A673 (cell line): ENCODE data around the gene CNIH3. TPM values are rescaled to one million over a fixed set of nuclear protein-coding genes. Genes with fewer than 3 reads are reported as not detected.

ENCODE experiments used
- BruUV-seq: library from RNA; stranded (reverse); fragments of 400-500 nt; replicated peaks from 2 replicates; lab custom pipeline; 2021; lab: Mats Ljungman, UMichigan
- CTCF ChIA-PET: fragments of 300-600 bp; sonication (Branson Sonifier 250); formaldehyde crosslinking; loops from one replicate; lab custom pipeline; 2022; ENCODE audit warnings: antibody characterized with exemption; lab: Charles Lee
- POLR2A ChIA-PET: fragments of 300-600 bp; sonication (Branson Sonifier 250); formaldehyde crosslinking; loops from one replicate; lab custom pipeline; 2022; ENCODE audit warnings: antibody characterized with exemption; ENCODE audit not compliant: low non-redundant PET; lab: Charles Lee
- DNase-seq: peaks from one replicate; pipeline ENCODE4 v3.0.0-alpha.2; 2015; ENCODE audit warnings: low spot score
- H3K27ac ChIP-seq: fragments of 200-600 bp; sonication (generic); 2 replicates; pipeline ENCODE4 v1.5.1; 2016; ENCODE audit warnings: mixed run types, low read depth, mild to moderate bottlenecking, mixed read lengths, antibody characterized with exemption, low read length; ENCODE audit not compliant: poor library complexity, severe bottlenecking
- H3K27me3 ChIP-seq: fragments of 200-600 bp; sonication (generic); replicated peaks from 2 replicates; pipeline ENCODE4 v1.6.1; 2017; ENCODE audit warnings: mixed run types, low read depth, mild to moderate bottlenecking, mixed read lengths, antibody characterized with exemption, low read length; ENCODE audit not compliant: insufficient read depth, poor library complexity
- H3K36me3 ChIP-seq: fragments of 200-600 bp; sonication (generic); 2 replicates; pipeline ENCODE4 v1.6.1; 2016; ENCODE audit warnings: mixed run types, mild to moderate bottlenecking, mixed read lengths, antibody characterized with exemption, low read length; ENCODE audit not compliant: insufficient read depth, poor library complexity, severe bottlenecking
- H3K4me1 ChIP-seq: fragments of 200-600 bp; sonication (generic); 2 replicates; pipeline ENCODE4 v1.6.1; 2017; ENCODE audit warnings: mixed run types, mild to moderate bottlenecking, mixed read lengths, antibody characterized with exemption, low read length; ENCODE audit not compliant: insufficient read depth, poor library complexity, severe bottlenecking
- H3K4me3 ChIP-seq: fragments of 200-600 bp; sonication (generic); 2 replicates; pipeline ENCODE4 v1.5.1; 2016; ENCODE audit warnings: low read depth, mixed run types, mild to moderate bottlenecking, mixed read lengths, low read length; ENCODE audit not compliant: poor library complexity, severe bottlenecking
- H3K9me3 ChIP-seq: fragments of 200-600 bp; sonication (generic); 2 replicates; pipeline ENCODE4 v1.6.1; 2016; ENCODE audit warnings: mixed run types, low read depth, mild to moderate bottlenecking, mixed read lengths, antibody characterized with exemption, low read length; ENCODE audit not compliant: poor library complexity, severe bottlenecking
- EZH2 ChIP-seq: fragments of 200-600 bp; sonication (generic); IDR thresholded peaks from 2 replicates; pipeline ENCODE4 v1.6.1; 2017; ENCODE audit warnings: borderline replicate concordance, low read depth, mild to moderate bottlenecking, mixed read lengths, antibody characterized with exemption, low read length; ENCODE audit not compliant: poor library complexity, severe bottlenecking
- intact Hi-C: fragments of 100-400 bp; cut with micrococcal nuclease; formaldehyde crosslinking; loops from one replicate; pipeline ENCODE4 v1.10.0; 2022; ENCODE audit not compliant: unreplicated experiment
- total RNA-seq: library from RNA; stranded (reverse); gene quantifications from 2 replicates; pipeline ENCODE4 v1.2.3, GENCODE V29; 2021
- TF ChIP-seq, protein P1 (sequence below): fragments of 300-800, 200-600 bp; sonication (generic); conservative IDR thresholded peaks from 2 replicates; pipeline ENCODE4 v1.5.1; 2017; ENCODE audit warnings: low read depth, mild to moderate bottlenecking, antibody characterized with exemption, low read length, moderate library complexity, mixed read lengths

CNIH3 gene
- total RNA-seq, 1 experiment from 2014 or later, result 3.8 TPM

DNA sequence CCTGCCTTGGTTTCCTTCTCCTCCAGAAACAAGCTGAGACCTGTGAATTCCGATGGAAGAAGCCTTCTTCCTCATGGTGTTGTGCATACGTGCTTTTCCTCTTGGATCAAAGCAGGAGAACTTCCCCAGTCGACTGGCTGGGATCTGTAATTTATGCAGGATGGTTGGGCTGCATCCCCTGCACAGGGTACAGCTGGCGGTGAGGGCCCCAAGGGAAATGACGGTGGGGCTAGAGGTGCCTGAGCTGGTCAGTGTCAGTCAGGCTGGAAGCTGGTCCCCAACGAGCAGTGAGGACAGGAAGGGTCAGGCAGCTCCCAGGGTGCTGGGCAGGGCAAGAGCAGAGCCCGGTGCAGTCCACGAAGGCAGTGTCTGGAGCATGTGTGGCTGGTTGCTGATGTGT, 106.7 kb downstream of the CNIH3 start:
- no peak overlapping the region for H3K27ac ChIP-seq
- TF ChIP-seq, protein P1, sequence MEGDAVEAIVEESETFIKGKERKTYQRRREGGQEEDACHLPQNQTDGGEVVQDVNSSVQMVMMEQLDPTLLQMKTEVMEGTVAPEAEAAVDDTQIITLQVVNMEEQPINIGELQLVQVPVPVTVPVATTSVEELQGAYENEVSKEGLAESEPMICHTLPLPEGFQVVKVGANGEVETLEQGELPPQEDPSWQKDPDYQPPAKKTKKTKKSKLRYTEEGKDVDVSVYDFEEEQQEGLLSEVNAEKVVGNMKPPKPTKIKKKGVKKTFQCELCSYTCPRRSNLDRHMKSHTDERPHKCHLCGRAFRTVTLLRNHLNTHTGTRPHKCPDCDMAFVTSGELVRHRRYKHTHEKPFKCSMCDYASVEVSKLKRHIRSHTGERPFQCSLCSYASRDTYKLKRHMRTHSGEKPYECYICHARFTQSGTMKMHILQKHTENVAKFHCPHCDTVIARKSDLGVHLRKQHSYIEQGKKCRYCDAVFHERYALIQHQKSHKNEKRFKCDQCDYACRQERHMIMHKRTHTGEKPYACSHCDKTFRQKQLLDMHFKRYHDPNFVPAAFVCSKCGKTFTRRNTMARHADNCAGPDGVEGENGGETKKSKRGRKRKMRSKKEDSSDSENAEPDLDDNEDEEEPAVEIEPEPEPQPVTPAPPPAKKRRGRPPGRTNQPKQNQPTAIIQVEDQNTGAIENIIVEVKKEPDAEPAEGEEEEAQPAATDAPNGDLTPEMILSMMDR, result no peak
- no peak for TF ChIP-seq EZH2
- POLR2A ChIA-PET, result no interaction called here
- no peaks in the 10 kb centered on the region for H3K4me1 ChIP-seq
- CTCF ChIA-PET, result no interaction called here
- H3K27me3 ChIP-seq, result peaks cover 3% of the 10 kb centered on the region
- H3K9me3 ChIP-seq, result no peaks in the 10 kb centered on the region
- H3K36me3 ChIP-seq, result no peaks in the 10 kb centered on the region
- intact Hi-C loops, result no loop called here
- DNase-seq, result no peak
- no TSS peak for BruUV-seq
- no peak overlapping the region for H3K4me3 ChIP-seq

DNA sequence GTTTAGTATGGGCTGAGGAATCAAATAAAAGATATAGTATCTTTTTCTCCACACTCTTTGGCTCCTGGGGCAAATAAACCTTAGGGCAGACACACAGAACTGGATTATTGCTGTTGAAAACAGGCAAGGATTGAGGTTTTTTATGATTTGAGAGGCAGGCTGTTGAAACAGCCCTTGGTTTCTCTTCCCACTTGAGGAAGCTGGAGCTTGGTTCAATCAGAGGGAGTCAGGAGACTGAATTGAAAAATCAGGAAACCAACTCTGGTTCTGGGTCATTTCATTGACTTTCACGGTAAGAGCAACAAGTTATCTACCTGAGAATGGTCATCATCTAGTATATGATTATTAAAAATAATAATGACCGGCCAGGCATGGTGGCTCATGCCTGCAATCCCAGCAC, 108.4 kb downstream of the CNIH3 start:
- TF ChIP-seq, protein P1, result no peak
- TF ChIP-seq EZH2, result no peak
- no peak for DNase-seq
- intact Hi-C loops, result no loop called here
- no TSS peak for BruUV-seq
- ChIA-PET POLR2A (no interaction called here), CTCF (no interaction called here)
- Histone ChIP-seq H3K4me3 (no peak overlapping the region), H3K9me3 (no peaks in the 10 kb centered on the region), H3K27me3 (peaks cover 3% of the 10 kb centered on the region), H3K27ac (no peak overlapping the region), H3K4me1 (no peaks in the 10 kb centered on the region), H3K36me3 (no peaks in the 10 kb centered on the region)

DNA sequence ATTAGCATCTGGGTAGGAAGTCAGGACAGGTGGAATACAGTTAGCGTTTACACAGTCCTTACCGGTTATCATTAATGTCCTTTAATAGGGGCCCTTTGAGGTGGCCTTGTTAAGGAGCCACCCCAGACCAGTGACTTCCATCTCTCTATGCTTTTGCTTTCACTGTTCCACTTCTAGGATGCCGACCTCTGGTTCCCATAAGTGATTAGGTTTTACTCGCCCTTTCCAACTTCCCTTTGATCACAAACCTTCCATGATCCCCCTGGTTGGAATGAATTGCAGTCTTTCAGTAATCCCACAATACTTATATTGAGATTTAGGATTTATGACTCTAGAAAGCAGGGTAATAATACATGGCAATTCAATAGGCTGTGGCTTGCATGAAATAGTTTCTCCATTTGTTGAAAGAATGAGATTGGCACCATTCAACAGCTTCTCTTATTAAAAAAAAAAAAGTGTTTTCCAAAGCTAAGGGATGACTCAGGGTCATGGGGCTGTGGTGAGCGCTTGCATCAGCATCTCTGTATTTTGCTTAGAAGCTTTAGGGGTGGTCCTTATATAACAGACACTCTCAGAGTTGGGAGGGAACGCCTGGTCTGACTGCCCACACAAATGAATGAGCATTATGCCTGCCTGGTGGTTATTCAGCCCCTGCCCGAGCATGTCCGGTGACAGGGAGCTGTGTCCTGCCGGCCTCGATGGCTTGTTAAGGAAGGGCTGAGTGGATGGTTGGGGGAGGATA, 110.5 kb downstream of the CNIH3 start:
- CTCF ChIA-PET, result no interaction called here
- no peak overlapping the region for H3K27ac ChIP-seq

More for the DNA sequence above, 110.5 kb downstream of the CNIH3 start:
- intact Hi-C loops, result no loop called here
- Histone ChIP-seq H3K9me3 (no peaks in the 10 kb centered on the region), H3K4me3 (no peak overlapping the region), H3K27me3 (peaks cover 3% of the 10 kb centered on the region), H3K36me3 (no peaks in the 10 kb centered on the region), H3K4me1 (no peaks in the 10 kb centered on the region)
- no TSS peak for BruUV-seq
- POLR2A ChIA-PET, result no interaction called here
- no peak for DNase-seq
- TF ChIP-seq, protein P1, result no peak
- no peak for TF ChIP-seq EZH2
